GM23248 (cell line): ENCODE measurements around the gene PLCB3.

ENCODE experiments used
- EZH2 ChIP-seq: fragments of 200-600 bp; sonication (generic); IDR thresholded peaks from 2 replicates; pipeline ENCODE4 v1.6.1; 2018; ENCODE audit warnings: antibody characterized with exemption, mild to moderate bottlenecking; ENCODE audit not compliant: insufficient read depth, poor library complexity, severe bottlenecking
- EZH2phosphoT487 ChIP-seq: fragments of 200-600 bp; sonication (generic); IDR thresholded peaks from 2 replicates; pipeline ENCODE4 v1.6.1; 2018; ENCODE audit warnings: antibody characterized with exemption, moderate library complexity, mild to moderate bottlenecking, low read depth; ENCODE audit not compliant: insufficient read depth

- TF ChIP-seq EZH2phosphoT487 (no peak), EZH2 (no peak)
Measured at GRCh38 chr11:64250415-64251015, 815 bp upstream of the PLCB3 start.
